Measurements from ENCODE around the gene QSER1. TPM values are rescaled to one million over a fixed set of nuclear protein-coding genes. Genes with fewer than 3 reads are reported as not detected.
A peak's percentile ranks its signal among the peaks of the same experiment; 100 is the strongest.
"Not testable (repeated sequence)": the region's sequence is repeated elsewhere in the genome, so short reads cannot be mapped to it uniquely, and the experiment has no call there.

Gene QSER1
- total and polyA plus RNA-seq, 10 of the 15 experiments (the other 5 are each of a cell fraction or from before 2014, with no cell fraction given), result 2.1 to 15.0 (median 9.4) TPM

GRCh38 chr11:32868752-32869151, 23.9 kb upstream of the QSER1 start:
- H3K9me3 ChIP-seq (replicated peaks; ENCODE audit: control insufficient read depth, insufficient read depth, low read length); in situ Hi-C loops (cut with MboI); H3K4me1 ChIP-seq (ENCODE audit: control insufficient read depth, insufficient read depth, low read length); intact Hi-C loops (cut with micrococcal nuclease; ENCODE audit: unreplicated experiment); BruUV-seq (replicated peaks); H3K4me2 ChIP-seq (ENCODE audit: control insufficient read depth, insufficient read depth); H3K4me3 ChIP-seq; ATAC-seq; H3K27me3 ChIP-seq (replicated peaks in 1 of 2; ENCODE audit: control insufficient read depth in 2 of 2, insufficient read depth in 2 of 2, low read length in 1 of 2); H3K9ac ChIP-seq (ENCODE audit: control insufficient read depth, insufficient read depth, low read length); H3K79me2 ChIP-seq (ENCODE audit: control insufficient read depth, insufficient read depth, low read length); H4K20me1 ChIP-seq (ENCODE audit: control insufficient read depth, insufficient read depth); FAIRE-seq; H3K36me3 ChIP-seq (ENCODE audit: control insufficient read depth in 2 of 2, insufficient read depth in 2 of 2, low read length in 1 of 2); DNase-seq (ENCODE audit: low read depth, low spot score); H2AFZ ChIP-seq (ENCODE audit: control insufficient read depth, low read depth, low read length); H3K27ac ChIP-seq (ENCODE audit: control insufficient read depth, insufficient read depth); RAD21 ChIA-PET (ENCODE audit: unreplicated experiment): not testable (repeated sequence)
- ChIA-PET CTCF (interaction anchor here (0.8 to 1.7 kb wide), 2 partner anchors 11 to 60 kb away, joined by 3 to 4 read pairs; no protein-coding TSS in a partner anchor), POLR2A (interaction anchor here (0.6 kb wide), 2 partner anchors 9 to 29 kb away, joined by 5 to 7 read pairs; no protein-coding TSS in a partner anchor), SMC1A (ENCODE audit: uncharacterized antibody, unreplicated experiment) (interaction anchor here (0.6 to 1.0 kb wide), 2 partner anchors 99 to 240 kb away, joined by 3 to 4 read pairs; no protein-coding TSS in a partner anchor)
- WGBS (ENCODE audit: insufficient coverage, insufficient replicate concordance, low lambda C conversion rate, missing lambda C conversion rate), result 26% methylated on average over 4 of the region's 4 CpGs

- Histone ChIP-seq H3K27me3 (replicated peaks in 1 of 2; ENCODE audit: control insufficient read depth in 2 of 2, insufficient read depth in 2 of 2, low read length in 1 of 2) (no peaks in the 10 kb centered on the region), H2AFZ (ENCODE audit: control insufficient read depth, low read depth, low read length) (no peak overlapping the region), H4K20me1 (ENCODE audit: control insufficient read depth, insufficient read depth) (no peaks in the 10 kb centered on the region), H3K9me3 (replicated peaks; ENCODE audit: control insufficient read depth, insufficient read depth, low read length) (no peaks in the 10 kb centered on the region), H3K36me3 (ENCODE audit: control insufficient read depth in 2 of 2, insufficient read depth in 2 of 2, low read length in 1 of 2) (no peaks in the 10 kb centered on the region), H3K9ac (ENCODE audit: control insufficient read depth, insufficient read depth, low read length) (no peak overlapping the region), H3K27ac (ENCODE audit: control insufficient read depth, insufficient read depth) (no peak overlapping the region), H3K4me3 (no peak overlapping the region), H3K4me1 (ENCODE audit: control insufficient read depth, insufficient read depth, low read length) (no peaks in the 10 kb centered on the region), H3K79me2 (ENCODE audit: control insufficient read depth, insufficient read depth, low read length) (no peaks in the 10 kb centered on the region), H3K4me2 (ENCODE audit: control insufficient read depth, insufficient read depth) (no peak overlapping the region)
- no peak for FAIRE-seq
- no peak for DNase-seq (ENCODE audit: low read depth, low spot score)
- ChIA-PET SMC1A (ENCODE audit: uncharacterized antibody, unreplicated experiment) (no interaction called here), CTCF (interaction anchor here (1.8 kb wide), 1 partner anchor 195 kb away, joined by 4 read pairs; no protein-coding TSS in a partner anchor), POLR2A (no interaction called here), RAD21 (ENCODE audit: unreplicated experiment) (no interaction called here)
- WGBS (ENCODE audit: insufficient coverage, insufficient replicate concordance, low lambda C conversion rate, missing lambda C conversion rate), result 44% methylated on average over 2 of the region's 2 CpGs
- intact Hi-C loops (cut with micrococcal nuclease; ENCODE audit: unreplicated experiment) (no loop called here), in situ Hi-C loops (cut with MboI) (no loop called here)
- no TSS peak for BruUV-seq (replicated peaks)
- peak; percentile 67 for ATAC-seq
- TF ChIP-seq RELA (IDR thresholded peaks at IDR 0.05; ENCODE audit: borderline replicate concordance, partially characterized antibody), result no peak
- no peak for TF ChIP-seq RELB (IDR thresholded peaks at IDR 0.05; ENCODE audit: low read depth)
- TF ChIP-seq POU2F2 (IDR thresholded peaks at IDR 0.05; ENCODE audit: borderline replicate concordance, low read depth, low read length), result no peak
- TF ChIP-seq SMC3 (IDR thresholded peaks at IDR 0.05; ENCODE audit: borderline replicate concordance, low read length), result peak; percentile 33; the same call in 1 of the 2 replicates
- TF ChIP-seq IKZF1 (conservative IDR thresholded peaks at IDR 0.05), result no peak
- no peak for TF ChIP-seq ZNF687 (IDR thresholded peaks at IDR 0.05)
- no peak for TF ChIP-seq FOS (IDR thresholded peaks at IDR 0.05; ENCODE audit: borderline replicate concordance, extremely low read depth, insufficient read length)
Observed at GRCh38 chr11:32870676-32871075, 21.9 kb upstream of the QSER1 start.

Measured in GM12878 (cell line).